ENCODE measurements around the gene DIP2C.
"Not testable (repeated sequence)": the region's sequence is repeated elsewhere in the genome, so short reads cannot be mapped to it uniquely, and the experiment has no call there.

Gene DIP2C

DNA sequence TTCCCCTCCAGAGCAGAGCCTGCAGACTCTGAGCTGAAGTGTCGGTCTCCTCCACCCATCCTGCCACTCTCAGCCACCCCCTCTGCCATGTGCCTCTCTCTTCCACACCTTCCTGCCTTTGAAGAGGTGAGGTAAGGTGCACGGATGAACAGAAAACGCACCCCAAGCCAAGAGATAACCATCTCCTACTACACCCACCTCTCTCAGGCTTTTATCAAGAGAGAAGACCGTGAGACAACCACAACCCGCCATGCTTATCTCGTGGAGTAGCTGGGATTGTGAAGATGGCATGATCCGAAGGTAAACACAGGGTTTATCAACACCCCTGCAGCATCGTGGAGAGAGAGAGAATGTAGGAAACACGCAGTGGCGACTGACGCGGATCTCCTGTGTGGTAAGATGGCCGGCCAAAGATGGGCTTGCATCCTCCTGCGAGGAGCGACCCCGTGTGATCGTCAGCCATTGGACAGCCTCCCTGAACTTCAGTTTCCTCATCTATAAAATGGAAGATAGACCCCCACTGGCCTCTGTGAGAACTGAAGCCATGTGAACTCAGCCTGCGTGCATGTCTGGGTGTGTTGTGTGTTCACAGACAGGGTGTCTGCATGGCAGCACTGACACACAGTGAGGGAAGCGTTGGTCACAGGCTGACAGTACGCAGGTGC is 219.0 kb downstream of the DIP2C start:
- DNase-seq, result no peak

GRCh38 chr10:469947-470338 is 219.5 kb downstream of the DIP2C start:
- DNase-seq, result no peak

DNA sequence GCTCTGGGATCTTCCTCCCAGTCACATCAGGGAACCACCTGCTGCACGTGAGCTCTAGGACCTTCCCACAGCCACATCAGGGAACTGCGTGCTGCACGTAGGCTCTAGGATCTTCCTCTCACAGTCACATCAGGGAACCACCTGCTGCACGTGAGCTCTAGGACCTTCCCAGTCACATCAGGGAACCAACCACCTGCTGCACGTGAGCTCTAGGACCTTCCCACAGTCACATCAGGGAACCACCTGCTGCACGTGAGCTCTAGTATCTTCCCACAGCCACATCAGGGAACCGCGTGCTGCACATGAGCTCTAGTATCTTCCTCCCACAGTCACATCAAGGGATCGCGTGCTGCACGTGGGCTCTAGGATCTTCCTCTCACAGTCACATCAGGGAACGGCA is 229.7 kb downstream of the DIP2C start:
- no peak for DNase-seq

GRCh38 chr10:458421-458851 is 231.0 kb downstream of the DIP2C start:
- no peak for DNase-seq

DNA sequence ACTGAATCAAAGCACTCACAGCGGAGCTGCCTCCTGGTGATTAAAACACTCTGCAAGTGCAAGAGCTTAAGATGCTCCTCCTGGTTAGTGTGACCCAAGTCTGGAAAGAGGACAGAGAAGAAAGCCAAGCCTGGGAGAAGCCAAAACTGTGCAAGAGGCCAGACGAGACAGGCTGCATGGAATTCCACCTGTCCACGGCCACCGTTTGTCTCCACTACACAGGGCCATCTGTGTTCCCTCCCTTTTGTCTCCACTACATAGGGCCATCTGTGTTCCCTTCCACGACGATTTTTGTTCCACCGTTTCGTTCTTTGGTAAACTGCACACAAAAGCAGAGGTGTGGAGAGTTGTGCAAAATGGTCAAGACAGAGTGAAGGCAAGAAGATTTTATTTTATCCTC is 233.0 kb downstream of the DIP2C start:
- DNase-seq, result no peak

DNA sequence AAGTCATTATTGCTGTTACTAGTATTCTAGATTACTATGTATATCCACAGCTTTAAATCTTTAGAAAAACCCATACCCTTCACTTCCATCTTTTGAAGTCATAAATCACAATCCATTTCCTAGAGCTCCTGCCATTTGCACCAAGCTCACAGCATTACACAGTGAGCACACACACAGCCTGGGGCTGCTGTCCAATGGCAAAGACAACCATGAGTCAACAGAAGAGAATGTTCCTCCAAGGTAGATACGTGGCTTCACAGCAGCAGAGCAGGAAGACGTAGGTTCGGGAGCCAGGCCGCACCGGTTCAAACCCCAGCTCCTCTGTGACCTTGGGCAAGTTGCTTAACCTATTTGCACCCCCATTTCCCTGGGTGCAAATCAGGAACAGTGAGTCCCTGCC is 234.6 kb downstream of the DIP2C start:
- DNase-seq, result no peak

DNA sequence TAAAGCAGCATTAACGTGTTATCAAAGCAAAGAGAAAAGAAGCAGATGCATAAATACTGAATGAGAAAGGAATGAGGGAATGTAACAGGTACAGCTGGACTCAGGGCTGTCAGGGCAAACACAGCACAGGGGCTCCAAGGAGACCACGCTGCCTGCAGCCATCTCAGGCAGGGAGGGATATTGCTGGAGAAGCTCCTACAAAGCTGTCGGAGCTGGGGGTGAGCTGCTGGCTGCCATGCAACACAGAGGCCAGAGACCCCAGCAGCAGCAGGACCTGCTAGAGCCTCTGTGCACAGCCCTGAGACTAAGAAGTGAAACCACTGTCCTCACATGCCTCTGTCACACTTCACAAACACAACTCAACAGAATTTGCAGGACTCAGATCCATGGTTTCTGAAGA is 235.8 kb downstream of the DIP2C start:
- no peak for DNase-seq

DNA sequence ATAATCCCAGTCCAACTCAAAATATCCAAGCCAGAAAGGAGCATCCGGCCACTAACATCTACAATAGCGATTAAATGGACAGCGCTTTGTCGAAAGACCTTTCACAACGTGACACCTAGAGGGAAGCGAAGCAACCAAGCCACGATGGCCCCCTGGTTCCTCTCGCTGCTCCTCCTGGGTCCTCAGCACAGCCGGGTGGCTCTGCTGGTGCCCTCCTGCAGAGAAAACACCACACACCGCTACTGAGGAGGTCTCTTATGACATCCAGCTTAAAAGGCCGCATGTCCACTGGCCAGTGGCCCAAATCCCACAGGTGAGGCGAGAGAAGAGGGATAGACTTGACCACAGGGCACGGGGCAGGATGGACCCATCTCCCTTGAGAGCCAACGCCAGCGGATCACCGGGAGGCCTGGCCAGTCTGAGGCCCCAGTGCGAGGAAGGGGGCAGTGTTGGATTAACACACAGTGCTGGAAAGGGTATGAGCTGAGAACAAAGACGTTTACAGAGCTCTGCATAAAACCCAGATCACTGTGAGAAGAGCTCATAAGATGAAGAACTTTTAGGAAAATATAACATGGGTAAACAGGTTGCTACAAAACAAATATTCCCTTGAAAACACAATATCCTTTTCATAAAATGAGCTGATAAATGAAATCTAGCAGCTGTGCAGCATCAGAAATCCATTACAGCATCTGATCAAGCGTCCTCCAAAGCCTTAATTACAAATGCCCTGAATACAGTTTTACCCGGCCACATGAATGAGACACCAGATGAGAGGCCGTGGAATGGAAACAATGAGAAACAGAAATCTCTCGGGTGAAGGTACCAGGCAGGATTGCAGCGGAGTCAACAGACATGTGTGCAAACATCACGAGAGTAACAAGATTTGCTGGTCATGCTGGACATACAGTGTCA is 236.7 kb downstream of the DIP2C start:
- DNase-seq, result no peak

- no peak for DNase-seq
Observed at GRCh38 chr10:451856-452255, 237.6 kb downstream of the DIP2C start.

DNA sequence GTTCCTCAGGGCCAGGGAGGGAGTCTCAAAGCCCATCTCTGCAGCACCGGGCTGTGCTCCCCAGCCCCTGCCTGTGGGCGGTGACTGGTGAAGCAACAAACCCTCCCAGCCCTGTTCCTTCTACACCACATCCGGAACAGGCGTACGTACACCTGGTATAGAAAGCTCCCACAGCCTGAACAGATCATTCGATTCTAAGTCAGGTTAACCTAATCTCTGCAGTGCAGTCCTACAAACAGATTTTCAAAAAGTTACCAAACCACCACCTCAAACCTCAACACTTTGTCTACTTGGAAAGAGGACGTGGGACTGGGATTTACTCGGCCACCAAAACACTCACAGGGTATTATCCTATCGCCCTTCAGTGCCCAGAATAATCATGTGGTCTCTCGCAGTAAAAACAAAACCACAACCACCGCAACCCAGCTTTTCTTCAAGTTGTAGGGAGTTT is 238.4 kb downstream of the DIP2C start:
- DNase-seq, result no peak

- no peak for DNase-seq
Observed at GRCh38 chr10:450463-450862, 239.0 kb downstream of the DIP2C start.

DNA sequence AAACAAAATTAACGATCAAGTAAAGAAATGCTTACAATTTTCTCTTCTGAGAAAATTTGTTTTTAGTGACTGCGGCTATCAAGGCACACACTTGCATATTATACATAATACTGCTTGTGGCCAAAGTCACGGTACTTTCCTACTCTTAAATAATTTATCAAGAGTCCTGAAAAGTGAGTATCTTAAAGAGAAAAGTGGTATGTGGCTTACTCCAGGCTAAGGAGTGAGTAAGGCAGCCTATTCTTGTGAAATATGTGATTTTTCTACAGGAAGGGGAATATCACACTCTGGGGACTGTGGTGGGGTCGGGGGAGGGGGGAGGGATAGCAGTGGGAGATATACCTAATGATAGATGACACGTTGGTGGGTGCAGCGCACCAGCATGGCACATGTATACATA is 240.1 kb downstream of the DIP2C start:
- DNase-seq, result not testable (repeated sequence)

DNA sequence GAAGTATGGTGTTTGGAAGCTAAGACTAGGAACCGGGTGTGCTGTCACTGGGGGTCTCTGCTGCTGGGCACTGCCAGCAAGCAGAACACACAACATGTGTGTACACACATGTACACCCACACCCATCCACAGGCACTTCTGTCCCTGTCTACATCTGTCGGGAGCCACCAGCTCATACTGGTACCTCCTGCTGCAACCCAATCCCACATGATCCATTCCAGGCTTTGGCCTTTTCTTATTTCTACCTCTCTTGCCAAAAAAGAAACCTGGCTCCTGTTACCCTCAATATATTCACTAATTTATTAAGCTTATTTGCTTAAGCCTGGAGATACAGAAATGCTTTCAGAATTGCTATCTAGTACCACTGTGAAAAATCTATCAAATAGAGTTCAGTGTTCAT is 246.0 kb downstream of the DIP2C start:
- no peak for DNase-seq

DNA sequence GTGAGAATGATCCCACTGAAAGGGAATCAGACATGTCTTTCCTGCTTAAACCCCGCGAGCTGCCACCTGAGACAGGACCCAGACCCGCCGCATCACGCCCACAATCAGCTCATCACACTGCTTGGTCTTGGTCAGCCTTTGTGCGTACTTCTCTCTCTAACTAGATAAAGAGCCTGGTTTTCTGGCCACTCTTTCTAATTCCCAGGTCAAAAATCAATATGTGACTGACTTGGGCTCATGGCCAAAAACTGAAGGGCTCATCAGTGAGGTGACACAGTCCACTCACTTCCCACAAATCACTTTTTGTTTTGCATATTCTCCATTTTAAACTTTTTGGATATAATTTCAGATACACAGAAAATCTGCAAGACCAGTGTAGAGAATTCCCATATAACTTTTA is 247.3 kb downstream of the DIP2C start:
- no peak for DNase-seq

- no peak for DNase-seq
Observed at GRCh38 chr10:441659-442058, 247.8 kb downstream of the DIP2C start.

DNA sequence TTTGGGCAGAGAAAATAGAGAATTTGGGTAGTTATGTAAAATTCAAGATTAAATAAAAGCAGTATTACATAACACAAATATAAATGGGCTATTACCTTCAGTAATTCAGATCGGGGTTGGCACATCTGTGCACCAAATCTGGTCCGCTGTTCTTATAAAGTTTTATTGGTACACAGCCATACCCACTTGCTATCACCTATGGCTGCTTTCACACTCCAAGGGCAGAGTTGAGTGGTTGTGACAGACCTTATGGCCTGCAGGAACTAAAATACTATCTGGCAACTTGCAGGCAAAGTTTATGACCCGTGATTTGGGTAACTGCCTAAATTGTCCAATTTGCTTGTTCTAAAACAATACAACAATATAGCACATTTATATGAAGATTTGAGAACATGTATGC is 249.3 kb downstream of the DIP2C start:
- DNase-seq, result no peak

GRCh38 chr10:437698-438490 is 251.6 kb downstream of the DIP2C start:
- no peak for DNase-seq

- no peak for DNase-seq
Observed at GRCh38 chr10:436911-437665, 252.4 kb downstream of the DIP2C start.

- DNase-seq, result no peak
Observed at GRCh38 chr10:436013-436697, 253.3 kb downstream of the DIP2C start.

DNA sequence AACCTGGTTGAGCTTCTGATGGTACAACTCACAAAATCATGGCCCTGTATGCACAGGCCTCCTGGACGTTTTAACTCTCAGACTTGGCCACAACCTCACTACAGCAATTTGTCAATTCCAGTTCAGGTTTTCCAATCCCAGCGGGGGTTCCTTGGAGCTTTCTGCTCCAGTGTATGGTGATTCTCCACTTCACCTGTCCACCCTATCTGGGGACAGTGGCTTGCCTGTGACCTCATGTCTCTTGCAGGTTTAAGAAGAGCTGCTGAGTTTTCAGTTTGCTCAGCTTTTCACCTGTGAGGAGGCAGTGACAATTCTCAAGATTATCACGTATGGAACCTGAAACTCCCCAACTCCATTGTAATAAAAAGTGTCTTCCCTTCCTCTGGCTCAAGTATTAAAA is 254.1 kb downstream of the DIP2C start:
- DNase-seq, result no peak

- no peak for DNase-seq
Observed at GRCh38 chr10:429696-430095, 259.8 kb downstream of the DIP2C start.

Measured in NCI-H2107 (cell line).